HG03457 (cell line): ENCODE data around the gene OMP.

Source experiments
- ATAC-seq: cut with Tn5 transposase; IDR thresholded peaks from one replicate; pipeline ENCODE4 v1.9.1; 2021; ENCODE audit warnings: moderate number of reproducible peaks; ENCODE audit not compliant: unreplicated experiment

Gene OMP

GRCh38 chr11:77068457-77069335 is 33.9 kb upstream of the OMP start:
- no peak for ATAC-seq

- no peak for ATAC-seq
Observed at GRCh38 chr11:77069336-77069968, 33.2 kb upstream of the OMP start.

DNA sequence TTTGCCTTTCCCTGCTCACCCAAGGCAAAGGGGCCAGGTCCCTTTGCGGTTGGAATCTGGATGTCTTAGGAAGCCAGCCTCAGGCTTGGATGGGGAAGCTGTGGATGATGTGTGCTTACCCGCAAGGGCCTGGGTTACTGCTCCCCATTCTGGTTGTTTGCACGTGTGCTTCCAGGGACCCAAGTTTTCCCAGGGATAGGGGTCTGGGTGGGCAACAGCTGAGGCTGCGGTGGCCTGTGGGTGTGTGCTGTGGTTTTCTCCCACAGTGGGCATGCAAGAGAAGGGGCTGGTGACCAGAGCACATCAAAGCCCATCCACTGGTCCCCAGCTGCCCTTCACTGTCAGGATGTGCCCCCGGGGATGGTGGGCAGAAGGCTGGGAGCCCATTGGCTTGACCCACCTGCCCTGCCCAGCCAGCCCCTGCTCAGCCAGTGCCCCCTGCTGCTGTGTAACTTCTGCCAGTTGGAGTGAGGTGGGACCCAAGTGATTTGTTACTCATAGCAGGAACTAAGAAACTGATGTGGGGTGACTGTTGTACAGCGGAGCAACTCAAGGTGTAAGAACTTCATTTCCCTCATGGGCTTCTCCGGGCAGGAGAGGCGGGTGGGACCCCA is 32.6 kb upstream of the OMP start:
- no peak for ATAC-seq

DNA sequence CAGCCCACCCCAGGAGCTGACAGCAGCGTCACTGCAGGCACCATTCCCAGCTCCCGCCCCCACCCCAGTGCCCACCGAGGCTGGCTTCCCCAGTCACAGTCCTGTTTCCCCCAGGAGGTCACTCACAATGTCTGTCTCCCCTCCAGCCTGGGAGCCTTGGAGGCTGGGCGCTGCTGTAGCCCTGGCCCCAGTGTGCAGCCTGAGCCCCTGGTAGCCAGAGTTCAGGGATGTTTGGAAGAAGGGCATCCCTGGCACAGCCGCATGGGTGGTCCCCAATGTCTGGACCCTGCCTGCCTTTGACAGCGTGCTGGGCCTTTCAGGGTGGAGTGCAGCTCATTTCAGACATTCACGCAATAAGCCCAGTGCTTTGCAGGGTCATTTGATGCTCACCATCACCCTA is 31.6 kb upstream of the OMP start:
- ATAC-seq = no peak

GRCh38 chr11:77071671-77072605 is 30.7 kb upstream of the OMP start:
- no peak for ATAC-seq

DNA sequence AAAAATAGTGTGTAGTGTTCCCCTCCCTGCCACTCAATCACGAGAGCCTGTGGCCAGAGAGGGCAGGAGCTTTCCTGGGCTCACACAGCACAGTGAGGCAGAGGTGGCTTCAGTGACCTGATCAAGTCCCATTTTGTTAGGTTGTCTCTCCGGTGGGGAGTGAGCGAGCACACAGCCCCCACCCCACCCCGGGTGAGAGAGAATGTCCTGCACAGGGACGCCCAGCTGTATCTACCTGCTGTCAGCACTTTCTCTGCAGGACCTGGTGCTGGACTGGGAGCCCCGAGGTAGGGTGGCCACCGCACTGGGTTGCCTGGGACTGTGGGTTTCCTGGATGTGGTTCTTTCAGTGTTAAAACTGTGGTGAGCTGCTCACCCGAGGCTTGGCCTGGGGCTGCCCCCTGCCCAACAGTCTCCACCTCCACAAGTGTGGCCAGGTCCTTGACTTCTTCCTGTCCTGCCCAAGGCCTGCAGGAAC is 29.8 kb upstream of the OMP start:
- no peak for ATAC-seq

DNA sequence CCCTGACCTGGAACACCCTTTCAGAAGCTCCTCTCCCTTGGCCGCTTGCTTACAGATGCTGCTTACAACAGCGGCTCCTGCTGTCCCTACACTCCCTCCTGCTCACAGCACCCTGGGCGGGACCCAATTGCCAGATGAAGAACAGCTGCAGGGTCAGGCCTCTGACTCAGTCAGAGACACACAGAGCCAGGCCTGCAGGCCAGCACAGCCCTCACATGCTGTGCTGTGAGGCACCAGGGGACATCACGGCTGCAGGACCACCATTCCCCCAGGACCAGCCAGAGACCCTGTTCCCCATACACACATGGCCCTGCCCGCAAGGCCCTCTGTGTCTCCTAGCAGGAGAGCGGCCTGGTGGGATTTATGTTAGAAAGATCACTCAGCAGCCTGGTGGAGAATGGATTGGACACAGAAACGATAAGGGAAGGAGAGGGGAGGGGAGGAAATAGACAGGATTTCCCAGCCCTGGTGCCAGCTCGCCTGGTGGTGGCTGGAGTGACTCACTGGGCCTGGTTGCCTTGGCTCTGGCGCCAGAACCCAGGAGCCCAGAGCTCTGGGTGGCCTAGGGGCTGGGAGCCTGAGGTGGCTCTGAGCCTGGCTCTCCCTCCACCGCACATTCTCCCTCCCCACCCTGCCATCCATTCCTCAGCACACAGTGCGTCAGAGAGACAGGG is 29.2 kb upstream of the OMP start:
- no peak for ATAC-seq

DNA sequence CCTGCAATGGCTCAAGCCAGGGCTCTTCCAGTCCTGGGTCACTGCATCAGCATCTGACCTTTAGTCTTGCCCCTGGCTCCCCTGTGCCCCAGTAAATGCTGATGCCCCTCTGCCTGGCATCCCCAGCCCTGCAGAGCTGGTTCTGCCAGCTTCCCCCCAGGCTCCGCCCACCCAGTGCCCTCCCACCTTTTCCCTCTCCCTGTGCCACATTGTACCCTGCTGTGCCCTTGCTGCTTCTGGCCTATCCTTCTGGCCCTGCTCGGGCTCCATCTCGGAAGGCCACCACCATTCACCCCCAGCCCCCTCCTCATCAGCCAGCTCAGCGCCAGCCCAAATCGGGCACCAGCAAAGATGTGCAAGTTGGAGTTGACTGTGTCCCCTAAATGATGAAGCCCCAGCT is 28.4 kb upstream of the OMP start:
- no peak for ATAC-seq

DNA sequence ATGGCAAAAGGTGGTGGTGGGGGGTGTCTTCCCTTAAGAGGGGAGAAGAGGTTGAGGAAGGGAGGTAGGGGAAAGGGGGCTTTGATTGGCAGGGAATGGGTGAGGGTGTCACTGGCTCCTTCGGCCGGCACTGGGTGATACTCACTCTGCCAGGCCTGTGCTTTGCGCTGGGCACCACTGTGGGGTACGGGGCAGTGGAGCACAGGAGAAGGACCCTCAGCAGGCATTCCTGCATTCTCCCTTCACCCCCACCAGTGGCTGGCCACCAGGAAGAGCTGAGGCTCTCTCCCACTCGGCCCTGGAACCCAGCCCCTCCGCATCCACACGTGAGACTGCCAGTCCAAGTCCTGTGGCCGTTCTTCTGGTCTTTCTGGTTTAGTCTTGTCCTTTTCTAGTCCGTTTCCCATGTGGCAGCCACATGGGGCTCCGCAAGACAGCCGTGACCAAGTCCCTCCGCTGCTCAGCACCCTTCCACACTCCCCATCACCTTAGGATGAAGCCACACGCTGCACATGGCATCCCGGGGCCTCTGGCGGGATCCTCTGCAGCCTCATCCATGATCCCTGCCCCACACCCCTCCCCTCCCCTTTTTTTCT is 27.9 kb upstream of the OMP start:
- ATAC-seq = no peak

- ATAC-seq = no peak
Observed at GRCh38 chr11:77075425-77075905, 27.2 kb upstream of the OMP start.

GRCh38 chr11:77079666-77080065 is 23.0 kb upstream of the OMP start:
- ATAC-seq = no peak

- no peak for ATAC-seq
Observed at GRCh38 chr11:77080643-77081210, 21.9 kb upstream of the OMP start.

- no peak for ATAC-seq
Observed at GRCh38 chr11:77081381-77081851, 21.2 kb upstream of the OMP start.

GRCh38 chr11:77081976-77082836 is 20.4 kb upstream of the OMP start:
- no peak for ATAC-seq

GRCh38 chr11:77082838-77083565 is 19.6 kb upstream of the OMP start:
- no peak for ATAC-seq

DNA sequence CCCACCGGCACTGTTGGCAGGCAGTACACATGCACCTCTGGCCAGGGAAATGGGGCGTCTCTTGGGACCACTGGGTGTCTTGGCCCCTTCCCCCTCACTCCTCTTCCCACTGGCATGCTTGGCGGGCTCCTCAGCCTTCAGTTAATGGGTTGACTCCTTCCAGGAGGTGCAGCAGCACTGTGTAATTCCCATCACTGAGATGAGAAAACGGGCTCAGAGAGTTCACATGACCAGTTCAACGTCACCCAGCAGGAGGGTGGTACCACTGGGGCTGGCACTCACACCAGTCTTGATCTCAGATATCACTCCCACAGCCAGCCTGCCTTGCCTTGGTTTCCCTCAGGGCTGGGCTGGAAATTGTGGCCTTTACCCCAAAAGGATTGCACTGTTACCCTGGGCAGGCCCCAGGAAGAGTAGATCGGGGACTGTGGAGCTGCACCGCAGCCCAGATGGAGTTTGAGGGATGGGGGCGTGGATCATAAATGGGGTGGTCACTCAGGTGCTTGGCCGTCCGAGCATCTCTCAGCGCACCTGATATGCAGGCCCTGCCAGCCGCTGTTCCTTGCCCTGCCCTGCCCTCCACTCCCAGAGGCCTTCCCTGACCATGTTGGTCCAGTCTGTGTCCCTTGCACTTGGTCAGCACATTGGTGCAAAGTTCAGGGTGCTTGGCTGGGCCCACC is 18.9 kb upstream of the OMP start:
- ATAC-seq = no peak

GRCh38 chr11:77084581-77085191 is 18.0 kb upstream of the OMP start:
- ATAC-seq = no peak
